HG02885 (cell line): Measurements from ENCODE around the gene KCTD13.
A peak's percentile ranks its signal among the peaks of the same experiment; 100 is the strongest.
"Not testable (repeated sequence)": the region's sequence is repeated elsewhere in the genome, so short reads cannot be mapped to it uniquely, and the experiment has no call there.

ENCODE experiments used
- ATAC-seq: cut with Tn5 transposase; IDR thresholded peaks from one replicate; pipeline ENCODE4 v1.9.1; 2021; ENCODE audit warnings: mild to moderate bottlenecking; ENCODE audit not compliant: unreplicated experiment, poor library complexity

Gene KCTD13

GRCh38 chr16:29889372-29889771, 36.7 kb downstream of the KCTD13 start:
- ATAC-seq: not testable (repeated sequence)

GRCh38 chr16:29883987-29884386, 42.0 kb downstream of the KCTD13 start:
- no peak for ATAC-seq

- no peak for ATAC-seq
Observed at GRCh38 chr16:29881050-29881449, 45.0 kb downstream of the KCTD13 start.

GRCh38 chr16:29878172-29878571, 47.9 kb downstream of the KCTD13 start:
- no peak for ATAC-seq

GRCh38 chr16:29877266-29877961, 48.6 kb downstream of the KCTD13 start:
- ATAC-seq: no peak

- ATAC-seq: no peak
Observed at GRCh38 chr16:29876594-29877249, 49.3 kb downstream of the KCTD13 start.

- no peak for ATAC-seq
Observed at GRCh38 chr16:29876217-29876593, 49.8 kb downstream of the KCTD13 start.

- no peak for ATAC-seq
Observed at GRCh38 chr16:29875206-29875605, 50.8 kb downstream of the KCTD13 start.

GRCh38 chr16:29873319-29873718, 52.7 kb downstream of the KCTD13 start:
- ATAC-seq: no peak

GRCh38 chr16:29871822-29872546, 54.0 kb downstream of the KCTD13 start:
- no peak for ATAC-seq

GRCh38 chr16:29869067-29869466, 57.0 kb downstream of the KCTD13 start:
- not testable (repeated sequence) for ATAC-seq

- no peak for ATAC-seq
Observed at GRCh38 chr16:29868396-29869009, 57.5 kb downstream of the KCTD13 start.

- no peak for ATAC-seq
Observed at GRCh38 chr16:29864205-29864604, 61.8 kb downstream of the KCTD13 start.

GRCh38 chr16:29863669-29863984, 62.4 kb downstream of the KCTD13 start:
- no peak for ATAC-seq

GRCh38 chr16:29862884-29863668, 63.0 kb downstream of the KCTD13 start, which contains the start of gene CDIPT:
Gene CDIPT, minus strand, starts transcription at chr16:29863226. Its CDS starts 369 bp downstream, at chr16:29862857.
- ATAC-seq: peak; percentile 93

- no peak for ATAC-seq
Observed at GRCh38 chr16:29862383-29862883, 63.6 kb downstream of the KCTD13 start.

- ATAC-seq: no peak
Observed at GRCh38 chr16:29860218-29860617, 65.8 kb downstream of the KCTD13 start.

GRCh38 chr16:29858974-29859373, 67.1 kb downstream of the KCTD13 start:
- ATAC-seq: no peak

GRCh38 chr16:29858149-29858849, 67.7 kb downstream of the KCTD13 start:
- ATAC-seq: no peak
